ENCODE measurements around the gene KIF15. TPM values are rescaled to one million over a fixed set of nuclear protein-coding genes. Genes with fewer than 3 reads are reported as not detected.

Gene KIF15
- total RNA-seq, 1 donor from 2014 or later, result 2.2 TPM

DNA sequence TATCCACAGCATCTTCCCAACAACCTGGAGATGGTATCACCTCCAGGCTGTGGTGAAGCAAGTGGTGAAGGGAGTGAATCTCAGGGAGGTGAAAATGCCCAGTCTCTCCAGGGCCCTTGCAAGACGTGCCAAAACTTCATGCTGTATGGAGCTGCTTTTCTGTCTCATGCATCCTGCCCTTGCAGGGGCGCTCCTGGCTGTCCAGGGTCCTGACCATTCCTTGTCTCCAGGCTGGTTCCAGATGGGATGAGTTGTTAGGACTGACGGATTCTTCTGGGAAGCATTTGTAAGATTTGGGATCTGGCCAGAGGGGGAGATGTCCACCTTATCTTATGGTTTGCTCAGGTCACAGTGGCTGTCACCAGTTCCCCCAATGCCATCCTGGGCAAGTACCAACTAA, 128.7 kb downstream of the KIF15 start:
- TF ChIP-seq POLR2AphosphoS5 (IDR thresholded peaks at IDR 0.05; ENCODE audit: insufficient read depth in 1 of 2, low read depth in 1 of 2) (no peak), POLR2A (IDR thresholded peaks at IDR 0.05) (no peak)
- TF ChIP-seq, protein P1, sequence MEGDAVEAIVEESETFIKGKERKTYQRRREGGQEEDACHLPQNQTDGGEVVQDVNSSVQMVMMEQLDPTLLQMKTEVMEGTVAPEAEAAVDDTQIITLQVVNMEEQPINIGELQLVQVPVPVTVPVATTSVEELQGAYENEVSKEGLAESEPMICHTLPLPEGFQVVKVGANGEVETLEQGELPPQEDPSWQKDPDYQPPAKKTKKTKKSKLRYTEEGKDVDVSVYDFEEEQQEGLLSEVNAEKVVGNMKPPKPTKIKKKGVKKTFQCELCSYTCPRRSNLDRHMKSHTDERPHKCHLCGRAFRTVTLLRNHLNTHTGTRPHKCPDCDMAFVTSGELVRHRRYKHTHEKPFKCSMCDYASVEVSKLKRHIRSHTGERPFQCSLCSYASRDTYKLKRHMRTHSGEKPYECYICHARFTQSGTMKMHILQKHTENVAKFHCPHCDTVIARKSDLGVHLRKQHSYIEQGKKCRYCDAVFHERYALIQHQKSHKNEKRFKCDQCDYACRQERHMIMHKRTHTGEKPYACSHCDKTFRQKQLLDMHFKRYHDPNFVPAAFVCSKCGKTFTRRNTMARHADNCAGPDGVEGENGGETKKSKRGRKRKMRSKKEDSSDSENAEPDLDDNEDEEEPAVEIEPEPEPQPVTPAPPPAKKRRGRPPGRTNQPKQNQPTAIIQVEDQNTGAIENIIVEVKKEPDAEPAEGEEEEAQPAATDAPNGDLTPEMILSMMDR (IDR thresholded peaks at IDR 0.05), result no peak
- H3K9me3 ChIP-seq, result no peaks in the 10 kb centered on the region
- no peaks in the 10 kb centered on the region for H3K4me1 ChIP-seq
- H3K27ac ChIP-seq, result no peak overlapping the region
- intact Hi-C loops (cut with DNase I), result no loop called here
- peak in 1 of 2 donors; percentile 58 for DNase-seq (ENCODE audit: extremely low spot score in 2 of 2)
- no peaks in the 10 kb centered on the region for H3K27me3 ChIP-seq
- no peaks in the 10 kb centered on the region for H3K36me3 ChIP-seq
- H3K4me3 ChIP-seq, result no peak overlapping the region

- Histone ChIP-seq H3K9me3 (no peaks in the 10 kb centered on the region), H3K27ac (no peak overlapping the region), H3K36me3 (no peaks in the 10 kb centered on the region), H3K27me3 (no peaks in the 10 kb centered on the region), H3K4me3 (no peak overlapping the region), H3K4me1 (no peaks in the 10 kb centered on the region)
- peak in 1 of 2 donors; percentile 22 for DNase-seq (ENCODE audit: extremely low spot score in 2 of 2)
- no peak for TF ChIP-seq POLR2AphosphoS5 (IDR thresholded peaks at IDR 0.05; ENCODE audit: insufficient read depth in 1 of 2, low read depth in 1 of 2)
- TF ChIP-seq POLR2A (IDR thresholded peaks at IDR 0.05), result no peak
- TF ChIP-seq, protein P1 (IDR thresholded peaks at IDR 0.05), result no peak
- intact Hi-C loops (cut with DNase I), result no loop called here
Observed at GRCh38 chr3:44890852-44891251, 129.3 kb downstream of the KIF15 start.

- Histone ChIP-seq H3K36me3 (no peaks in the 10 kb centered on the region), H3K9me3 (no peaks in the 10 kb centered on the region), H3K27me3 (no peaks in the 10 kb centered on the region), H3K4me1 (no peaks in the 10 kb centered on the region), H3K27ac (no peak overlapping the region), H3K4me3 (no peak overlapping the region)
- DNase-seq (ENCODE audit: extremely low spot score in 2 of 2), result no peak
- intact Hi-C loops (cut with DNase I), result no loop called here
- no peak for TF ChIP-seq POLR2AphosphoS5 (IDR thresholded peaks at IDR 0.05; ENCODE audit: insufficient read depth in 1 of 2, low read depth in 1 of 2)
Observed at GRCh38 chr3:44892689-44893088, 131.1 kb downstream of the KIF15 start.

DNA sequence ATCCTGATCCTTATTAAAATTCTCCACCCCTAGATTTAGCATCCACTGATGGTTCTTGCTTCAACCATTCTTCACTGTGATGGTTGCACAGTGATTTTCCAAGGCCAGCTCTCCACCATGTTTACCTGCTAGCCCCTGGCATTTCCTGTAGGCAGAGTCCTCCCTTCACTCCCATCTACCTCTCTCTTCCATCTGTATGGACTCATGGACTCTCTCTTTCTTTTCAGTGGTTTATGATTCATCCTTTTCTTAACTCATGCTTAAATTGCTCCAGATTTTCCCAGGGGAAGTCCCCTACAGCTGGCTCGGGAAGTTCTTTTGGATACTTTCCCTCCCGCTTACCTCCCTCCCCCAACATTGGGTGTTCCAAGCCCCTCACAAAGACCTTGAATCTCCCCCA, 131.5 kb downstream of the KIF15 start:
- Histone ChIP-seq H3K9me3 (no peaks in the 10 kb centered on the region), H3K4me3 (no peak overlapping the region), H3K4me1 (no peaks in the 10 kb centered on the region), H3K36me3 (no peaks in the 10 kb centered on the region), H3K27me3 (no peaks in the 10 kb centered on the region), H3K27ac (no peak overlapping the region)
- intact Hi-C loops (cut with DNase I), result no loop called here
- no peak for DNase-seq (ENCODE audit: extremely low spot score in 2 of 2)
- TF ChIP-seq POLR2A (IDR thresholded peaks at IDR 0.05), result no peak
- TF ChIP-seq, protein P1 (IDR thresholded peaks at IDR 0.05), result no peak
- no peak for TF ChIP-seq POLR2AphosphoS5 (IDR thresholded peaks at IDR 0.05; ENCODE audit: insufficient read depth in 1 of 2, low read depth in 1 of 2)

DNA sequence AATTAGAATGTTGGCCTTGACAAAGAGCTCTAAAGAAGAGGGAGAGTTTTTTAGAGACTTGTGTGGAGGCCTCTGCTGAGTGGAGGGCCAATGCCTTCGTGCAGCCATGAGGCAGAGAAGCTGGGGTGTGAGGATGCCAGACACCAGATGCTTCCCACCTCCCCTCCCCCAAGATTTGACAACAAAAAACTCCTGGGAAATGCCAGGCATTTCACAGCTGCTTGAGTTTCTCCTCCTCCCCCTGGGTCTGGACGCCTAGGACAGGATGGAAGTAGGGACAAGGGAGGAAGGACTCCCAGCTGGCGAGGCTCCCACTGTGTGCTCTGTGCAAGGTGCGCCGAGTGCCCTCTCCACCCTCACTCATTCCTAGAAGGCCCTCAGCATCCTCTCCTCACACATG, 132.9 kb downstream of the KIF15 start:
- no peak overlapping the region for H3K27ac ChIP-seq
- no peak for DNase-seq (ENCODE audit: extremely low spot score in 2 of 2)
- no peak for TF ChIP-seq POLR2AphosphoS5 (IDR thresholded peaks at IDR 0.05; ENCODE audit: insufficient read depth in 1 of 2, low read depth in 1 of 2)
- TF ChIP-seq POLR2A (IDR thresholded peaks at IDR 0.05), result no peak
- TF ChIP-seq, protein P1 (IDR thresholded peaks at IDR 0.05), result no peak
- intact Hi-C loops (cut with DNase I), result no loop called here
- H3K27me3 ChIP-seq, result no peaks in the 10 kb centered on the region
- no peaks in the 10 kb centered on the region for H3K4me1 ChIP-seq
- H3K36me3 ChIP-seq, result no peaks in the 10 kb centered on the region
- no peak overlapping the region for H3K4me3 ChIP-seq
- no peaks in the 10 kb centered on the region for H3K9me3 ChIP-seq

All from vagina (tissue), 2 donors.